ENCODE data around the gene IER5.

IER5 gene

GRCh38 chr1:181124291-181124751, 35.8 kb downstream of the IER5 start:
- TF ChIP-seq CTCF (IDR thresholded peaks at IDR 0.05; ENCODE audit: extremely low read depth, missing control alignments): no peak

GRCh38 chr1:181126289-181126688, 37.8 kb downstream of the IER5 start:
- TF ChIP-seq CTCF (IDR thresholded peaks at IDR 0.05; ENCODE audit: extremely low read depth, missing control alignments): no peak
- DNase-seq (ENCODE audit: low spot score): no peak

More at GRCh38 chr1:181124291-181124751, 35.8 kb downstream of the IER5 start:
- DNase-seq (ENCODE audit: low spot score): no peak

DNA sequence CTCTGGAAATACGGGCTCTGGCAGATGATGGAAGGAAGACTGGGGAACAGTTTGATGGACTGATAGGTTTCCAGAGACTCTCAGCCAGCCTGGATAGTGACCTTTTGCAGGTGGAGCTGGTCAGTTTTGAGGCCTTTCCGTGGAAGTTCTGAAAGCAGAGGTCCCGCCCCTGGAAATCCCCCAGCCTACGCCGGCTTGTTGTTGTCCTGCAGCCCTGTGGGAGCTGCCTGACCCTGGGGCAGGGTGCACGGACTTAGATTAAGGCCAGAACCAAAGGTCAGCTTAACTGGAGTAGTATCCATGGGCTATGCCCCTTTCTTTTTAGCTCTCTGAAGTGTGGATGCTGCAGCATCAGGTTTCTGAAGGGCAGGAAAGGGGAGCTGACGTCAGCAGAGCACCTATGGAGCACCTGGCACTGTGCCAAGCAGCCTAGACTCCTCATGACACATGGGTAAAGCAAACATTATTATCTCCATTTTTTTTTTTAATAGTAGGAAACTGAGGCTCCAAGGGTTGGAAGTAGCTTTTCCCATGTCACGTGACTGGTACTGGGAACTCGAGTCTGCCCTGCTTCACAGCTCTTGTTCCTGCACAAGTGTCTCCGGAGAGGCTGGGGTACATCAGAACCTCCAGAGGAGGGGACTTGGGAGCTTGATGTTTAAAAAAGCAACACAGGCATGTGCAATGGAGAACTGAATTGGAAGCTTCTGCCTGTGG, 38.5 kb downstream of the IER5 start:
- DNase-seq (ENCODE audit: low spot score): no peak
- no peak for TF ChIP-seq CTCF (IDR thresholded peaks at IDR 0.05; ENCODE audit: extremely low read depth, missing control alignments)

DNA sequence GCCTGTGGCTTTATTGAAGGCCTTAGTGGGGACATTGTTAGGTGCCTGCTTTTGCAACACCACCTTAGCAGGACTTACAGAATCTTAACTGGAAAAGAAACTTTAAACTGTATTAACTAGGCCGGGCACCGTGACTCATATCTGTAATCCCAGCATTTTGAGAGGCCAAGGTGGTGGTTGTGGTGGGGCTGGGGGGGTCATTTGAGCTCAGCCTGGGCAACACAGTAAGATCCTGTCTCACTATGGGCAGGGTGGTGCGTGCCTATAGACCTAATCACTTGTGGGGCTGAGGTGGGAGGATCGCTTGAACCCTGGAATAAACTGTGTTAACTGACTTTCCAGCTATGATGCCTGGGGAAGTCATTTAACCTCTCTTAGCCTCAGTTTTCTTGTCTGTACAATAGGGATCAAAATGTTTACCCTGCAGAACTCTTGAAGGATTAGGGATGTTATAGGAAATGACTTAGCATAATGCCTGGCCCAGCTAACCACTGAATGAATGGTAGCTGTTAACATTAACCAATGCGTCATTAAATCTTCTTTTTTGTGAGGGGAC, 39.5 kb downstream of the IER5 start:
- DNase-seq (ENCODE audit: low spot score): no peak

DNA sequence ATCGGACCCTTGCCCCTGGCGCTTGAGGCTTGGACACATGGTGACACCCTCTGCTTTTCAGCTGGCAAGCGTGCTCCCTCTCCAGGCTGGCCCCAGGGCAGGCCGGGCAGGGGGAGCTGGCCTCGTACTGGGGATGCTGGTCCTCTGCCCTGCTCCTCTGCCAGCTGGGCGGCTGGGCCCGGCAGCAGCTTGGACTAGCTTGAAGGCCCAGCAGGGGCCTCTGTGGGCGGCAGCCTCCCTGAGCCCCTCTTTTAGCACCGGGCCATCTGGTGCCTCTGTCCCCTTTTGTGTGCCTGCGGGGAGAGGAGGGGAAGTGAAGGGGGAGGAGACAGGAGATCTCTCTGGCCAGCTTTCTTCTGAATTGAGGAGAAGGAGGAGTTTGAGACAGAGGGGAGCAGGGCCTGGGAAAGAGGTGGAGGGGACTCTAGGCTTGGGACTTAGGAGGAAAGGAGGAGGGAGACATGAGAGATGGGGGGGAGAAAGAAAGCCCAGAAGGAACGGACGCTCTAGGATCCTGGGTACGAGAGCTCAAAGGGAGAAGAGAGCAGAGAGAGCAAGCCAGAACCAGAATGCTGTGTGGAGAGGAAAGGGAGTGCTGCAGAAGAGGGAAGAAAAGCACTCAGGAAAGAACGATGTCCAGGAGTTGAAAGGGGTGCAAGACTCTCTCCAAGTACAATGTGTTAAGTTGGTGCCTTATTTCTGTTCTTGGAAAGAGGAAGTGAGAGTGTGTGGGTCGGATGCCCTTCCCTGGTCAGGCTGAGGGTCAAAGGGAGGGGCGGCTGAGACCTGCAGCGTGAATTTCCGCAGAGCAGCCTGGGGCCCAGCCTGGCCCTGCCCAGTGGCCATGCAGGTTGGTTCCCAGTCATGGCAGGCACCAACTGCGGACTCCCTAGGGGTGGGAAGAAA, 40.3 kb downstream of the IER5 start:
- DNase-seq (ENCODE audit: low spot score): peak; percentile 58
- no peak for TF ChIP-seq CTCF (IDR thresholded peaks at IDR 0.05; ENCODE audit: extremely low read depth, missing control alignments)

More for the DNA sequence above, 39.5 kb downstream of the IER5 start:
- no peak for TF ChIP-seq CTCF (IDR thresholded peaks at IDR 0.05; ENCODE audit: extremely low read depth, missing control alignments)

GRCh38 chr1:181129771-181130606, 41.5 kb downstream of the IER5 start:
- DNase-seq (ENCODE audit: low spot score): peak; percentile 56
- no peak for TF ChIP-seq CTCF (IDR thresholded peaks at IDR 0.05; ENCODE audit: extremely low read depth, missing control alignments)
